ENCODE data around the gene RASA2. TPM values are rescaled to one million over a fixed set of nuclear protein-coding genes. Genes with fewer than 3 reads are reported as not detected.
A peak's percentile ranks its signal among the peaks of the same experiment; 100 is the strongest.

The RASA2 gene
- total RNA-seq, 1 donor from 2014 or later: 13.2 TPM

DNA sequence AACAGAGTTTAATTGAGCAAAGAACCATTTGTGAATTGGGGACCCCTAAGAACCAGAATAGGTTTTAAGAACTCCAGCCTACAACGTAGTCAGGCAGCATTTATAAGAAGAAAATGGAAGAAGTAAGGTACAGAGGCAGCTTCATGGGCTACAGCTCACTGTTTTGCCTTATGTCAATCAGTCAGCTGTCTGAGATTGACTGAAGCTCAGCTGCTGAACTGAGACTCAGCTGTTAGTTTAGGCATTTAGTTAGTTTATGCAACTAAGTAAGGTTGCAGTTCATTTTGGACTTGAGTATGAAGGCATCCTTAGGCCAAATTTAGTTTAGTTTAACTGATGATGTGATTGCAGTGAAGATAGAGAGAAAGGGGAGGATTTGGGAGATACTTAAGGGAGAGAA is 34.1 kb upstream of the RASA2 start:
- Mint-ChIP-seq H3K27me3 (ENCODE audit: unreplicated experiment) (peaks cover 2% of the 10 kb centered on the region), H3K27ac (ENCODE audit: unreplicated experiment) (no peak overlapping the region), H3K36me3 (ENCODE audit: unreplicated experiment) (no peaks in the 10 kb centered on the region), H3K4me3 (ENCODE audit: unreplicated experiment) (no peak overlapping the region), H3K4me1 (ENCODE audit: low read depth, unreplicated experiment) (peaks cover 2% of the 10 kb centered on the region), H3K9me3 (ENCODE audit: unreplicated experiment) (no peaks in the 10 kb centered on the region)
- no peak for DNase-seq
- TF ChIP-seq, protein P1, sequence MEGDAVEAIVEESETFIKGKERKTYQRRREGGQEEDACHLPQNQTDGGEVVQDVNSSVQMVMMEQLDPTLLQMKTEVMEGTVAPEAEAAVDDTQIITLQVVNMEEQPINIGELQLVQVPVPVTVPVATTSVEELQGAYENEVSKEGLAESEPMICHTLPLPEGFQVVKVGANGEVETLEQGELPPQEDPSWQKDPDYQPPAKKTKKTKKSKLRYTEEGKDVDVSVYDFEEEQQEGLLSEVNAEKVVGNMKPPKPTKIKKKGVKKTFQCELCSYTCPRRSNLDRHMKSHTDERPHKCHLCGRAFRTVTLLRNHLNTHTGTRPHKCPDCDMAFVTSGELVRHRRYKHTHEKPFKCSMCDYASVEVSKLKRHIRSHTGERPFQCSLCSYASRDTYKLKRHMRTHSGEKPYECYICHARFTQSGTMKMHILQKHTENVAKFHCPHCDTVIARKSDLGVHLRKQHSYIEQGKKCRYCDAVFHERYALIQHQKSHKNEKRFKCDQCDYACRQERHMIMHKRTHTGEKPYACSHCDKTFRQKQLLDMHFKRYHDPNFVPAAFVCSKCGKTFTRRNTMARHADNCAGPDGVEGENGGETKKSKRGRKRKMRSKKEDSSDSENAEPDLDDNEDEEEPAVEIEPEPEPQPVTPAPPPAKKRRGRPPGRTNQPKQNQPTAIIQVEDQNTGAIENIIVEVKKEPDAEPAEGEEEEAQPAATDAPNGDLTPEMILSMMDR (IDR thresholded peaks at IDR 0.05; ENCODE audit: partially characterized antibody, unreplicated experiment): no peak

DNA sequence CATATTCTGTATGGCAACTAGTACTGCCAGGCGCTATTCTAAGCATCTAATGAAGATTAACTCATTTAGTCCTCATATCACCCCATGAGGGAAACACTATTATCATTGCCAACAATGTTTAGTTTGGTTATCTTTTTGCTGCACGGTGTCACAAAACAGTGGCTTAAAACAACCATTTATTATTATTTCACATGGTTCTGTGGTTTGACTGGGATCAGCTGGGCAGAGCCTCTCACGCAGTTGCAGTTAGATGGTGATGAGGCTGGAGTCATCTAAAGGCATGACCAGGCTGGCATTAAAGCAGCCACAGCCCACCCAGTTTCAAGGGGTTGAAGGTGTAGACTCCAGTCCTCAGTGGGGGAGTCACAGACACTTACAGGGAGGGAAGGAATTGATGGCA is 32.8 kb upstream of the RASA2 start:
- Mint-ChIP-seq H3K27me3 (ENCODE audit: unreplicated experiment) (peaks cover 4% of the 10 kb centered on the region), H3K4me1 (ENCODE audit: low read depth, unreplicated experiment) (peaks cover 2% of the 10 kb centered on the region), H3K4me3 (ENCODE audit: unreplicated experiment) (no peak overlapping the region), H3K9me3 (ENCODE audit: unreplicated experiment) (no peaks in the 10 kb centered on the region), H3K36me3 (ENCODE audit: unreplicated experiment) (no peaks in the 10 kb centered on the region), H3K27ac (ENCODE audit: unreplicated experiment) (no peak overlapping the region)
- DNase-seq: no peak
- TF ChIP-seq, protein P1 (IDR thresholded peaks at IDR 0.05; ENCODE audit: partially characterized antibody, unreplicated experiment): no peak

DNA sequence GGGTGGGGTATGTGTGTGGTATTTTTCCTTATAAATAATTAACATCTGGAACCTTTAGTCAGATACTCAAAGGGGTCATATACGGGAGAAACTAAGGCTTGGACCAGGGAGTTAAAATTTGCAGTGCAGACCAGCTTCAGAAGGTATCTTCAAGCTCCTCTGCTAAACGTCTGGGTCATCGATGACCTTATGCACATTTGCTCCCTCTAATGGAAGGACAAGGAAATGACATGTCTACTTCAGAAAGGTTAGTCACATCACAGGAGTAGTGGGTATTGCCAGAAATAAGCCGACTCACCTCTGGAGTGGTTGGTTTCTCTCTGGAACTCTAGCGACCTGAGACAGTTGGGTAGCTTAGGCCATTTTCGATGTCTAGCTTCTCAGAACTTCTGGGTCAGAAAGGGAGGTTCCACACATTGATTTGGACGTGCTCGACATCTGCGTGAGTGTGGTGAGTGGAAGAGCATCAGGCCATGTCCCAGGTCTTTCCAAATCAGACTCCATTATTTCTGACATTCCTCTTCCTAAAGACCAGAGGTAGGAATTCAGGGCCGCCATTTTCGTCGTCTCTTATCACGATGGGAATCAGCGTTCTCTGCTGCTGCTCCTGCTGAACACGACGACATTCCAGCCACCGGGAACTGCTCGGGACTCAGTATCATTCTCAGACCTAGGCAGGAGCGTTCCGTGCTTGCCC is 31.8 kb upstream of the RASA2 start:
- no peak overlapping the region for H3K4me3 Mint-ChIP-seq (ENCODE audit: unreplicated experiment)
- no peaks in the 10 kb centered on the region for H3K9me3 Mint-ChIP-seq (ENCODE audit: unreplicated experiment)
- TF ChIP-seq, protein P1 (IDR thresholded peaks at IDR 0.05; ENCODE audit: partially characterized antibody, unreplicated experiment): peak; percentile 74
- no peaks in the 10 kb centered on the region for H3K36me3 Mint-ChIP-seq (ENCODE audit: unreplicated experiment)
- H3K27me3 Mint-ChIP-seq (ENCODE audit: unreplicated experiment): peaks cover 4% of the 10 kb centered on the region
- no peaks in the 10 kb centered on the region for H3K4me1 Mint-ChIP-seq (ENCODE audit: low read depth, unreplicated experiment)
- H3K27ac Mint-ChIP-seq (ENCODE audit: unreplicated experiment): no peak overlapping the region
- no peak for DNase-seq

DNA sequence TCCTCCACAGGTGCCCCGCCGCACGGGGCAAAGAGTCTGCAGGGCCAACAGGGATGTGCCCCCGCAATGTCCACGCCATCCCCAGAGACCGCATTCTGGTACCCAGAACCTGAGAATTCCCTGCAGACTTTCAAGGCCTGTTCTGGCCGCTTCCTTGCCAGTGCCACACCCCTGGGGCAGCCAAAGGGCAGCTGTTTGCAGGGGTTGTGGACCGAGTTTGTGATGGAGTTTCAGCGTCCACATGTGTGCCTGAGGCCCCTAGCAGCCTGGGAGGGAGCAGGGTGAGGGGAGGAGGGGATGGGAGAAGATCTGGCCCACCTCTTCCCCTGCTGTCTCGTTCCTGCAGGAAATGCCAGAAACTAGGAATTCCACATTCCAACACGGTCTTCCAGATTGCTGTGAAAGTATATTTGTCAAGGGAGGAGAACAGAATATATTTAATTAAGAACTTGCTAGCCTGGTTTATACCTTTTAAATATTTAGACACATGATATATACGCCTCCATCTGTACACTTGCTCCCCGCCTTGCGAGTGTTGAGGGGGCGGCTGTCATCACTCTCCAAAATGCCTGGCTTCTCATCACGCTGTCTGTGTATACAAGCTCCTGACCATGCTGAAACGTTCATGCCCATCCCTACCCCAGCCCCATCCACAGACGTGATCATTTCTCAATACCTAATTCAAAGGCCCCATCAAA is 31.1 kb upstream of the RASA2 start:
- DNase-seq: no peak
- no peaks in the 10 kb centered on the region for H3K4me1 Mint-ChIP-seq (ENCODE audit: low read depth, unreplicated experiment)
- no peak overlapping the region for H3K4me3 Mint-ChIP-seq (ENCODE audit: unreplicated experiment)
- no peaks in the 10 kb centered on the region for H3K36me3 Mint-ChIP-seq (ENCODE audit: unreplicated experiment)
- H3K9me3 Mint-ChIP-seq (ENCODE audit: unreplicated experiment): no peaks in the 10 kb centered on the region
- peaks cover 6% of the 10 kb centered on the region for H3K27me3 Mint-ChIP-seq (ENCODE audit: unreplicated experiment)
- TF ChIP-seq, protein P1 (IDR thresholded peaks at IDR 0.05; ENCODE audit: partially characterized antibody, unreplicated experiment): no peak
- no peak overlapping the region for H3K27ac Mint-ChIP-seq (ENCODE audit: unreplicated experiment)

DNA sequence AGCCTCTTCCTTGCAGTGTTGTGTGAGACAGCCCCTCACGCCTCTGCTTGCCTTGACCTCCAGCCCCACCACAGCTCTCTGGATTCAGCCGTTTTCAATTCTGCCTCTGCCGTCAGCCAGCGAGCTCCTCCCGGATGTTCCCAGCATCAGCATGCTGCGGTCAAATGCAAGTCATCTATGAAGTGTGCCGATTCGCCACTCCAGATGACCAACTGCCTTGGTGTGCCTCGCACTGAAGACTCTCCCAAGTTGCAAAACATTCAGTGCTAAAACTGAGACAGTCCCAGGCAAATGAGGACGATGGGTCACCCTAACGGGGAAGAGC is 30.6 kb upstream of the RASA2 start:
- no peak overlapping the region for H3K4me3 Mint-ChIP-seq (ENCODE audit: unreplicated experiment)
- TF ChIP-seq, protein P1 (IDR thresholded peaks at IDR 0.05; ENCODE audit: partially characterized antibody, unreplicated experiment): no peak
- peaks cover 7% of the 10 kb centered on the region for H3K27me3 Mint-ChIP-seq (ENCODE audit: unreplicated experiment)
- no peak overlapping the region for H3K27ac Mint-ChIP-seq (ENCODE audit: unreplicated experiment)
- H3K4me1 Mint-ChIP-seq (ENCODE audit: low read depth, unreplicated experiment): no peaks in the 10 kb centered on the region
- H3K9me3 Mint-ChIP-seq (ENCODE audit: unreplicated experiment): no peaks in the 10 kb centered on the region
- H3K36me3 Mint-ChIP-seq (ENCODE audit: unreplicated experiment): no peaks in the 10 kb centered on the region
- no peak for DNase-seq

All from glutamatergic neuron (in vitro differentiated cells).